ENCODE results near the gene GALNTL6. TPM values are rescaled to one million over a fixed set of nuclear protein-coding genes. Genes with fewer than 3 reads are reported as not detected.

The GALNTL6 gene
- total and polyA plus RNA-seq, 3 experiments from 2014 or later: not detected

DNA sequence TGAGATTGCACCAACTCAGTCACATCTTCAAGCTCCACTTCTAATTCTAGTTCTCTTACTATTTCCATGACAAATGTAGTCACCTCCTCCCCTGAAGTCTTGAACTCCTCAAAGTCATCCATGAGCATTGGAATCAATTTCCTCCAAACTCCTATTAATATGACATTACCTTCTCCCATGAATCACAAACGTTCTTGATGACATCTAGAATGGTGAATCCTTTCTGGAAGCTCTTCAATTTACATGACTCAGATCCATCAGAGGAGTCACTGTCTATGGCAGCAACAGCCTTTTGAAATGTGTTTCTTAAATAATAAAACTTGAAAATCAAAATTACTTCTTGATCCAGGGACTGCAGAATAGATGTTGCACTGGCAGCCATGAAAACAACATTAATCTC lies 34.5 kb downstream of the GALNTL6 start:
- H3K36me3 Mint-ChIP-seq: no peaks in the 10 kb centered on the region
- H3K4me3 Mint-ChIP-seq: no peak overlapping the region
- DNase-seq: no peak
- Histone ChIP-seq H3K4me1 (ENCODE audit: insufficient read depth, low read length) (no peaks in the 10 kb centered on the region), H3K27me3 (ENCODE audit: insufficient read depth, low read length, poor library complexity, severe bottlenecking) (no peaks in the 10 kb centered on the region), H3K27ac (ENCODE audit: low read depth, low read length) (no peak overlapping the region), H3K36me3 (ENCODE audit: insufficient read depth, low read length) (no peaks in the 10 kb centered on the region), H3K4me3 (ENCODE audit: low read length) (no peak overlapping the region), H3K9me3 (ENCODE audit: low read length) (no peaks in the 10 kb centered on the region)
- no peaks in the 10 kb centered on the region for H3K27me3 Mint-ChIP-seq
- H3K4me1 Mint-ChIP-seq: no peaks in the 10 kb centered on the region
- ChIA-PET POLR2A (no interaction called here), CTCF (no interaction called here)
- peaks cover 0 to 27% (median 3%) of the 10 kb centered on the region in 5 donors for H3K9me3 Mint-ChIP-seq
- no peak overlapping the region for H3K27ac Mint-ChIP-seq

DNA sequence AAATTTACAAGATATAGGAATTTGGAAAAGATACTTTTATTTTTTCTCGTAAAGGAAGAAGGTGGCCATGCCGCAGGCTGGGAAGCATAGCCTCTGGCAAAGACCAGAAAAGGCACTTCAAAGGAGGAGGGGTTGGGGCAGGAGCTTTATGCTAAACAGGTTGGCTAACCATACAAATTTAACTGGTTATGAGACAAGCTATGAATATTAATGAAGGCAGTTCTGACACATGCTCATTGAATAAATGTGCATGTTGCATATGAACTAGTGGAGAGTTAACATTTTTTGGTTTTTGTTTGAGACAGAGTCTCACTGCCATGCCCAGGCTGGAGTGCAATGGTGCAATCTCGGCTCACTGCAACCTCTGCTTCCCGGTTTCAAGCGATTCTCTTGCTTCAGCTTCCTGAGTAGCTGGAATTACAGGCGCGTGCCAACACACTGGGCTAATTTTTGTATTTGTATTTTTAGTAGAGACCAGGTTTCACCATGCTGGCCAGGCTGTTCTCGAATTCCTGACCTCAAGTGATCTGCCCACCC lies 36.5 kb downstream of the GALNTL6 start:
- peaks cover 3 to 20% (median 5%) of the 10 kb centered on the region in 5 donors for H3K9me3 Mint-ChIP-seq
- no peaks in the 10 kb centered on the region for H3K27me3 Mint-ChIP-seq
- Histone ChIP-seq H3K27ac (ENCODE audit: low read depth, low read length) (no peak overlapping the region), H3K4me1 (ENCODE audit: insufficient read depth, low read length) (no peaks in the 10 kb centered on the region), H3K9me3 (ENCODE audit: low read length) (no peaks in the 10 kb centered on the region), H3K27me3 (ENCODE audit: insufficient read depth, low read length, poor library complexity, severe bottlenecking) (no peaks in the 10 kb centered on the region), H3K36me3 (ENCODE audit: insufficient read depth, low read length) (no peaks in the 10 kb centered on the region), H3K4me3 (ENCODE audit: low read length) (no peak overlapping the region)
- no peaks in the 10 kb centered on the region for H3K4me1 Mint-ChIP-seq
- H3K4me3 Mint-ChIP-seq: no peak overlapping the region
- H3K36me3 Mint-ChIP-seq: no peaks in the 10 kb centered on the region
- no peak overlapping the region for H3K27ac Mint-ChIP-seq
- ChIA-PET CTCF (no interaction called here), POLR2A (no interaction called here)
- no peak for DNase-seq

DNA sequence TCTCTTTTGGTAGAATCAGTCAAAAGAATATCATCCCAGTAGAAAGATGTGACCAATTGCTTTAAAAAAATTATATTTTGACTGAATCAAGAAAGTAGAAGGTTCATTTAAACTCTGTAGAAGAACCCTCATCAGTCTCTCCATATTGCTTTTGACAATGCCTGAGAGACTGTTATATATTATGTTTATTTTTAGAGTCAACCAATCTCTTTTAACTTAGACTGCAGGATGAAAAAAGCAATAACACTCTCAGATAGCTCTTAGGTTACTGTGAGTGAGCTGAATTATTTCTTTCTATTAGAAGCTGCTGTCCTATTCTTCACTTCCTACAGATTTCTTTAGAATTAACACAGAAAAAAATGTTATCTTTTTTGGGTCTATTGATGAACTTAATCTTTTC lies 38.1 kb downstream of the GALNTL6 start:
- H3K27me3 ChIP-seq (ENCODE audit: insufficient read depth, low read length, poor library complexity, severe bottlenecking): no peaks in the 10 kb centered on the region
- H3K9me3 Mint-ChIP-seq: peaks cover 5 to 16% (median 9%) of the 10 kb centered on the region in 5 donors
- H3K4me1 ChIP-seq (ENCODE audit: insufficient read depth, low read length): no peaks in the 10 kb centered on the region
- POLR2A ChIA-PET: no interaction called here
- H3K36me3 Mint-ChIP-seq: no peaks in the 10 kb centered on the region
- H3K27ac Mint-ChIP-seq: no peak overlapping the region
- H3K4me3 Mint-ChIP-seq: no peak overlapping the region
- no peaks in the 10 kb centered on the region for H3K9me3 ChIP-seq (ENCODE audit: low read length)
- H3K4me1 Mint-ChIP-seq: no peaks in the 10 kb centered on the region
- CTCF ChIA-PET: no interaction called here
- DNase-seq: no peak
- no peak overlapping the region for H3K4me3 ChIP-seq (ENCODE audit: low read length)
- H3K27ac ChIP-seq (ENCODE audit: low read depth, low read length): no peak overlapping the region
- no peaks in the 10 kb centered on the region for H3K27me3 Mint-ChIP-seq
- H3K36me3 ChIP-seq (ENCODE audit: insufficient read depth, low read length): no peaks in the 10 kb centered on the region

DNA sequence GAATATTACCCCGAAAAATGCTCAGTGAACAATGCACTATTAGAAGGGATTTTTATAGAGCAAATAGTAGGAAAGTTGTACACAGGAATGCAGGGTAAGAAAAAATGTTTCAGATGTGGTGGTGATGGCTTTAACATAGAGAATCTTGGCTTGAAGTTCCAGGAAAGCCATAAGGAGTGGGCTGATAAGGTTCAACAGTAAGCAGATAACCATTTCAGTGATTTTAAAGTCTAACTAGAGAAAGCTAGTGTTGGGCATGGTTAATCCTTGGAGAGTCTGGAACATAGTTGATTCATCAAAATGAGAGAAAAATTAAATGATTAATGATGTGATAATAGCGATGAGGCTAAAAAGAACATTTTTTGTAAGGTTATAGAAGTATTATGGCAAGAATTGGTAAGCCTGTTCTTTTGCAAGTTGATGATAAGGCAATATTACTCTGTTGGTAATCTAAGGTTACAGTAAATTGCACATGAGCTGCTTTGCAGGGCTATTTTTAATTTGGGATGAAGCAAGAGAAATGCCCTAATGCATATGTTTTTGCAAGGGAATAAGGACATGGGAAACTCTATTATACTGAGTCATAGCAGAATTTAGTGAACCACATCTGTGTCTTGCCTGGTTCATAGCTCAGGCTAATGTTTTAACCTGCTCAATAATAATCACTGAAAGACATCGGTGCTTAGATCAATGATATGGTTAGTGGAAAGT lies 44.3 kb downstream of the GALNTL6 start:
- Histone ChIP-seq H3K4me1 (ENCODE audit: insufficient read depth, low read length) (no peaks in the 10 kb centered on the region), H3K4me3 (ENCODE audit: low read length) (no peak overlapping the region), H3K27me3 (ENCODE audit: insufficient read depth, low read length, poor library complexity, severe bottlenecking) (no peaks in the 10 kb centered on the region), H3K9me3 (ENCODE audit: low read length) (no peaks in the 10 kb centered on the region), H3K27ac (ENCODE audit: low read depth, low read length) (no peak overlapping the region), H3K36me3 (ENCODE audit: insufficient read depth, low read length) (no peaks in the 10 kb centered on the region)
- no peaks in the 10 kb centered on the region for H3K36me3 Mint-ChIP-seq
- no peaks in the 10 kb centered on the region for H3K4me1 Mint-ChIP-seq
- POLR2A ChIA-PET: no interaction called here
- no peak for DNase-seq
- H3K27me3 Mint-ChIP-seq: no peaks in the 10 kb centered on the region
- no peak overlapping the region for H3K27ac Mint-ChIP-seq
- CTCF ChIA-PET: no interaction called here
- no peak overlapping the region for H3K4me3 Mint-ChIP-seq
- peaks cover 6 to 30% (median 10%) of the 10 kb centered on the region in 5 donors for H3K9me3 Mint-ChIP-seq

DNA sequence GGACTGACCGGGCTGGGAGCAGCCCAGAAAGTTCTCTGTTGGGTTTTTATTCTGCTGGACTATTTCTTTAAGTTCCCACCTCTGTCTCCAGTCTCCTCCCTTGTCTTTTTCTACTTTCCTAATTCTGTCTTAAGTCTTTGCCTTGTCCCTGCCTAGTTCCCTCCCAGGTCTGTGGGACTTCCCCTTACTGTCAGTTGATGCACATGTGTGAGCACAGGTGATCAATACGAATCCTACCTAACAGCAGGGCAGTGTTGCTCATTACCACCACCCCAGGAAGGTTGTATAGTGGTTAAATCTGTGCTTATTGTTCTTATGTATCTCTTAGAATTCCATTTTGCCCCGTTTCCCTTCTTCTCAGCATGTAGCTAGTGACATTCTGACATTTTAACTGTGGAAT lies 62.1 kb downstream of the GALNTL6 start:
- Histone ChIP-seq H3K27me3 (ENCODE audit: insufficient read depth, low read length, poor library complexity, severe bottlenecking) (no peaks in the 10 kb centered on the region), H3K9me3 (ENCODE audit: low read length) (no peaks in the 10 kb centered on the region), H3K4me3 (ENCODE audit: low read length) (no peak overlapping the region), H3K27ac (ENCODE audit: low read depth, low read length) (no peak overlapping the region), H3K36me3 (ENCODE audit: insufficient read depth, low read length) (no peaks in the 10 kb centered on the region), H3K4me1 (ENCODE audit: insufficient read depth, low read length) (no peaks in the 10 kb centered on the region)
- Mint-ChIP-seq H3K27ac (no peak overlapping the region), H3K36me3 (no peaks in the 10 kb centered on the region), H3K27me3 (no peaks in the 10 kb centered on the region), H3K9me3 (peaks cover 4 to 41% (median 9%) of the 10 kb centered on the region in 5 donors), H3K4me1 (no peaks in the 10 kb centered on the region), H3K4me3 (no peak overlapping the region)
- no peak for DNase-seq
- ChIA-PET CTCF (no interaction called here), POLR2A (no interaction called here)

DNA sequence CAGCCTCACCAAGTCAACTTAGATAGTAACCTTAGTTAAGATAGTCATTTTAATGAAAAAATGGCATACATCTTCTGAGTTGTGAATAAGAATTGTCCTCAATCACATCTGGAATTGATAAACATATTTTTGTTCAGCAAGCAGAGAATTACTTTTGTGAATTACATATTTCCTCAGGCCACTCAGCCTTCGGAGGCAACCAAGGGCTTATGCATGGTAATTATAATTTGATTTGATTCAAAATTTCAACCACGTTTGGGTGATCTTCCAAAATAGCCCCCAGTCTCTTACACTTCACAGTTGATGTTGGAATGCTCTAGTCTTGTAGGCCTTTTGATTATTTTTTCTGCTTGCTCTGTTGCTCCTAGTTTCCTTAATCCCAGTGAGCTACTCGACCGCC lies 63.4 kb downstream of the GALNTL6 start:
- H3K4me3 Mint-ChIP-seq: no peak overlapping the region
- no peak for DNase-seq
- no peaks in the 10 kb centered on the region for H3K27me3 ChIP-seq (ENCODE audit: insufficient read depth, low read length, poor library complexity, severe bottlenecking)

DNA sequence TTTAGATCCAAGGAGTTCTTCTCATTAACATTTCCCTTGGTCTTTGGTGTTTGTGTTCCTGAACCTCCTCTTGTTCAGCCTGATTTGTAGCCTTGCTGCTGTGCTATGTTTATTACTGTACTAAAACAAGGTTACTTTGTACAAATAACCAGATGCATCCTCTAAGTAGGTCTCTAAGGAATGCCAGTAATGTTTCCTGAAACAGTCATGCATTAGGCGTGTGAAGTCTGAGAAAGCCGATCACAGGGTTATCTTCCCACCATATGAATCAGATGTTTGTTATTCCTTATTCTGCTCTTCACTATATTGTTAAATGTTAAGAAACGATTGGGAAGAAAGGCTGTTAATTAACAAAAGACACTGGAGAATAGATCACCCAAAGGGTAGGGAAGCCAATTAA lies 66.9 kb downstream of the GALNTL6 start:
- no peak overlapping the region for H3K4me3 ChIP-seq (ENCODE audit: low read length)
- POLR2A ChIA-PET: no interaction called here
- no peaks in the 10 kb centered on the region for H3K27me3 ChIP-seq (ENCODE audit: insufficient read depth, low read length, poor library complexity, severe bottlenecking)
- Mint-ChIP-seq H3K36me3 (no peaks in the 10 kb centered on the region), H3K27ac (no peak overlapping the region), H3K4me3 (no peak overlapping the region), H3K27me3 (no peaks in the 10 kb centered on the region), H3K4me1 (no peaks in the 10 kb centered on the region), H3K9me3 (peaks cover 3 to 33% (median 5%) of the 10 kb centered on the region in 5 donors)
- DNase-seq: no peak
- H3K27ac ChIP-seq (ENCODE audit: low read depth, low read length): no peak overlapping the region
- H3K36me3 ChIP-seq (ENCODE audit: insufficient read depth, low read length): no peaks in the 10 kb centered on the region
- no peaks in the 10 kb centered on the region for H3K4me1 ChIP-seq (ENCODE audit: insufficient read depth, low read length)
- CTCF ChIA-PET: no interaction called here
- no peaks in the 10 kb centered on the region for H3K9me3 ChIP-seq (ENCODE audit: low read length)

More for the DNA sequence above, 63.4 kb downstream of the GALNTL6 start:
- CTCF ChIA-PET: no interaction called here
- Mint-ChIP-seq H3K9me3 (peaks cover 3 to 41% (median 9%) of the 10 kb centered on the region in 5 donors), H3K36me3 (no peaks in the 10 kb centered on the region), H3K27me3 (no peaks in the 10 kb centered on the region), H3K27ac (no peak overlapping the region), H3K4me1 (no peaks in the 10 kb centered on the region)
- POLR2A ChIA-PET: no interaction called here
- no peaks in the 10 kb centered on the region for H3K36me3 ChIP-seq (ENCODE audit: insufficient read depth, low read length)
- no peak overlapping the region for H3K4me3 ChIP-seq (ENCODE audit: low read length)
- H3K9me3 ChIP-seq (ENCODE audit: low read length): no peaks in the 10 kb centered on the region
- no peaks in the 10 kb centered on the region for H3K4me1 ChIP-seq (ENCODE audit: insufficient read depth, low read length)
- no peak overlapping the region for H3K27ac ChIP-seq (ENCODE audit: low read depth, low read length)

DNA sequence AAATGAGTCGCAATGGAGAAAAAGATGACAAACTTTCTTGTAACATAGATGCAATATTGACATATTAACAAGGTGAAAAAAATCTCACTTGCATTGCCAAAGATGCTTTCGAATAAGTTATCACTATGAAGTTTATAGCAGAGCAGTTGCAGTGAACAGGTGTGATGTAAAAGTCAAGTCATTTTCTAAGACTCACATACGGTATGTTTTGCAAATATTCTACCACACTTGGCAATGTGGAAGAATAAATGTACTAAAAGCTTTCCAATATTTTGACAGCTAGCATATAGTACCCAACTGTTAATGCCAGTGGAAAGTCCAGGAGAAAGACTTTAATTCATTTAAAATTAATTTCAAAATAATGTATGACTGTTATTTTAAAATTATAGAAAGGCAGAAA lies 76.5 kb downstream of the GALNTL6 start:
- Mint-ChIP-seq H3K27me3 (no peaks in the 10 kb centered on the region), H3K27ac (no peak overlapping the region), H3K4me3 (no peak overlapping the region), H3K36me3 (no peaks in the 10 kb centered on the region), H3K4me1 (no peaks in the 10 kb centered on the region), H3K9me3 (peaks cover 0 to 15% (median 2%) of the 10 kb centered on the region in 5 donors)
- Histone ChIP-seq H3K27me3 (ENCODE audit: insufficient read depth, low read length, poor library complexity, severe bottlenecking) (no peaks in the 10 kb centered on the region), H3K9me3 (ENCODE audit: low read length) (no peaks in the 10 kb centered on the region), H3K4me3 (ENCODE audit: low read length) (no peak overlapping the region), H3K27ac (ENCODE audit: low read depth, low read length) (no peak overlapping the region), H3K4me1 (ENCODE audit: insufficient read depth, low read length) (no peaks in the 10 kb centered on the region), H3K36me3 (ENCODE audit: insufficient read depth, low read length) (no peaks in the 10 kb centered on the region)
- DNase-seq: no peak
- ChIA-PET POLR2A (no interaction called here), CTCF (no interaction called here)

Measured in CD8-positive, alpha-beta memory T cell (primary cell).